GM23248 (cell line): ENCODE results near the gene TMEM120A. TPM values are rescaled to one million over a fixed set of nuclear protein-coding genes. Genes with fewer than 3 reads are reported as not detected.

Experiments
- DNase-seq: peaks from one replicate; pipeline ENCODE4 v3.0.0-alpha.2; 2015
- H2AFZ ChIP-seq: fragments of 200-600 bp; sonication (generic); 2 replicates; pipeline ENCODE4 v1.6.1; 2016; ENCODE audit warnings: antibody characterized with exemption
- H3F3A ChIP-seq: fragments of 200-600 bp; sonication (generic); 2 replicates; pipeline ENCODE4 v1.6.1; 2016; ENCODE audit warnings: mild to moderate bottlenecking, antibody characterized with exemption, mixed run types; ENCODE audit not compliant: insufficient read depth
- H3K27ac ChIP-seq: fragments of 200-600 bp; sonication (generic); 2 replicates; pipeline ENCODE4 v1.5.1; 2016; ENCODE audit warnings: mild to moderate bottlenecking
- H3K27me3 ChIP-seq: fragments of 200-600 bp; sonication (generic); replicated peaks from 2 replicates; pipeline ENCODE4 v1.6.1; 2016; ENCODE audit warnings: mild to moderate bottlenecking; ENCODE audit not compliant: insufficient read depth
- H3K36me3 ChIP-seq: fragments of 200-600 bp; sonication (generic); 2 replicates; pipeline ENCODE4 v1.6.1; 2016; ENCODE audit warnings: low read depth, mild to moderate bottlenecking
- H3K4me1 ChIP-seq: fragments of 200-600 bp; sonication (generic); 2 replicates; pipeline ENCODE4 v1.6.1; 2016; ENCODE audit warnings: mild to moderate bottlenecking; ENCODE audit not compliant: insufficient read depth
- H3K4me2 ChIP-seq: fragments of 200-600 bp; sonication (generic); one replicate; pipeline ENCODE4 v1.6.1; 2016; ENCODE audit warnings: mild to moderate bottlenecking; ENCODE audit not compliant: unreplicated experiment
- H3K4me3 ChIP-seq: fragments of 200-600 bp; sonication (generic); 2 replicates; pipeline ENCODE4 v1.5.1; 2016; ENCODE audit warnings: mild to moderate bottlenecking
- H3K79me2 ChIP-seq: fragments of 200-600 bp; sonication (generic); 2 replicates; pipeline ENCODE4 v1.6.1; 2016; ENCODE audit warnings: mild to moderate bottlenecking; ENCODE audit not compliant: insufficient read depth
- H3K9ac ChIP-seq: fragments of 200-600 bp; sonication (generic); 2 replicates; pipeline ENCODE4 v1.6.1; 2016; ENCODE audit warnings: mild to moderate bottlenecking
- H3K9me2 ChIP-seq: fragments of 200-600 bp; sonication (generic); 2 replicates; pipeline ENCODE4 v1.6.1; 2016; ENCODE audit warnings: mixed run types, mild to moderate bottlenecking, moderate library complexity; ENCODE audit not compliant: insufficient read depth
- H3K9me3 ChIP-seq: fragments of 200-600 bp; sonication (generic); one replicate; pipeline ENCODE4 v1.6.1; 2017; ENCODE audit warnings: low read depth
- H4K20me1 ChIP-seq: fragments of 200-600 bp; sonication (generic); 2 replicates; pipeline ENCODE4 v1.6.0; 2016; ENCODE audit not compliant: insufficient read depth
- EZH2 ChIP-seq: fragments of 200-600 bp; sonication (generic); IDR thresholded peaks from 2 replicates; pipeline ENCODE4 v1.6.1; 2018; ENCODE audit warnings: antibody characterized with exemption, mild to moderate bottlenecking; ENCODE audit not compliant: insufficient read depth, poor library complexity, severe bottlenecking
- EZH2phosphoT487 ChIP-seq: fragments of 200-600 bp; sonication (generic); IDR thresholded peaks from 2 replicates; pipeline ENCODE4 v1.6.1; 2018; ENCODE audit warnings: antibody characterized with exemption, moderate library complexity, mild to moderate bottlenecking, low read depth; ENCODE audit not compliant: insufficient read depth
- WGBS, 2 experiments: methylation state at CpG; one replicate each; pipeline ENCODE4 v1.1.6; 2015 to 2017; ENCODE audit warnings: low lambda C conversion rate in 2 of 2, low coverage in 1 of 2; ENCODE audit errors: missing lambda C conversion rate in 2 of 2; 5-methylcytosine and 5-hydroxymethylcytosine counted together
- in situ Hi-C: fragments of 300-500 bp; cut with MboI; formaldehyde crosslinking; loops from 2 replicates; pipeline ENCODE4 v1.15.0; 2020
- polyA plus RNA-seq: library from polyadenylated mRNA; unstranded; fragments of >200 nt; fragmentation: Nextera tagmentation; extraction: Ambion mirVana; gene quantifications from 2 replicates; pipeline ENCODE4 v1.2.1, GENCODE V29; 2016
- total RNA-seq: library from RNA; depleted of rRNA; stranded (reverse); fragments of >200 nt; shearing (Covaris generic); gene quantifications from 2 replicates; pipeline ENCODE4 v1.2.3, GENCODE V29; 2014

Gene TMEM120A
- total and polyA plus RNA-seq, 2 experiments from 2014 or later = 25.1 to 46.9 TPM

GRCh38 chr7:75957021-75957736 is 37.2 kb downstream of the TMEM120A start:
- Histone ChIP-seq H4K20me1 (no peaks in the 10 kb centered on the region), H3K4me1 (peaks cover 3% of the 10 kb centered on the region; the same call in 1 of the 2 replicates), H3K36me3 (peaks cover 9% of the 10 kb centered on the region; the same call in 1 of the 2 replicates), H3F3A (peaks cover 4% of the 10 kb centered on the region; the same call in 1 of the 2 replicates), H3K79me2 (no peaks in the 10 kb centered on the region), H3K27me3 (no peaks in the 10 kb centered on the region), H3K27ac (no peak overlapping the region), H2AFZ (no peak overlapping the region), H3K9me3 (no peaks in the 10 kb centered on the region), H3K4me2 (no peak overlapping the region), H3K9ac (no peak overlapping the region), H3K9me2 (no peaks in the 10 kb centered on the region), H3K4me3 (no peak overlapping the region)
- WGBS, 2 experiments = 93 to 95% methylated on average over 16 of the region's 16 CpGs
- no peak for DNase-seq
- no peak for TF ChIP-seq EZH2phosphoT487
- TF ChIP-seq EZH2 = no peak
- in situ Hi-C loops = no loop called here

GRCh38 chr7:75955331-75955955 is 39.0 kb downstream of the TMEM120A start:
- Histone ChIP-seq H3K9me3 (no peaks in the 10 kb centered on the region), H3K4me1 (peaks cover 9% of the 10 kb centered on the region), H3K79me2 (no peaks in the 10 kb centered on the region; the same call in 1 of the 2 replicates), H3K4me3 (no peak overlapping the region), H3K36me3 (peaks cover 9% of the 10 kb centered on the region; the same call in 1 of the 2 replicates), H3K4me2 (no peak overlapping the region), H3K27ac (no peak overlapping the region), H4K20me1 (no peaks in the 10 kb centered on the region), H3K9me2 (no peaks in the 10 kb centered on the region), H3K27me3 (no peaks in the 10 kb centered on the region), H2AFZ (no peak overlapping the region), H3F3A (no peaks in the 10 kb centered on the region), H3K9ac (no peak overlapping the region)
- TF ChIP-seq EZH2phosphoT487 (no peak), EZH2 (no peak)
- 91 to 94% methylated on average over 12 of the region's 12 CpGs for WGBS, 2 experiments
- DNase-seq = no peak
- in situ Hi-C loops = no loop called here

GRCh38 chr7:75953931-75954330 is 40.5 kb downstream of the TMEM120A start:
- H3F3A ChIP-seq = no peaks in the 10 kb centered on the region
- 89 to 91% methylated on average over 10 to 11 of the region's 11 CpGs for WGBS, 2 experiments
- peaks cover 13% of the 10 kb centered on the region for H3K79me2 ChIP-seq
- no peak overlapping the region for H3K27ac ChIP-seq
- H3K4me2 ChIP-seq = no peak overlapping the region
- no peaks in the 10 kb centered on the region for H4K20me1 ChIP-seq
- in situ Hi-C loops = no loop called here
- H3K9me3 ChIP-seq = no peaks in the 10 kb centered on the region
- peaks cover 9% of the 10 kb centered on the region; the same call in 1 of the 2 replicates for H3K36me3 ChIP-seq
- TF ChIP-seq EZH2 = no peak
- no peak for TF ChIP-seq EZH2phosphoT487
- no peak overlapping the region for H3K4me3 ChIP-seq
- no peak overlapping the region for H3K9ac ChIP-seq
- no peaks in the 10 kb centered on the region for H3K9me2 ChIP-seq
- DNase-seq = no peak
- H3K27me3 ChIP-seq = no peaks in the 10 kb centered on the region
- H3K4me1 ChIP-seq = peaks cover 9% of the 10 kb centered on the region
- no peak overlapping the region for H2AFZ ChIP-seq

- H3K4me3 ChIP-seq = no peak overlapping the region
- WGBS, 2 experiments = 87 to 93% methylated on average over 7 of the region's 7 CpGs
- in situ Hi-C loops = no loop called here
These were observed 41.0 kb downstream of the TMEM120A start for GRCh38 chr7:75953431-75953830.

More at GRCh38 chr7:75953431-75953830, 41.0 kb downstream of the TMEM120A start:
- H3K9me3 ChIP-seq = no peaks in the 10 kb centered on the region
- no peak overlapping the region for H2AFZ ChIP-seq
- no peak overlapping the region for H3K9ac ChIP-seq
- peaks cover 9% of the 10 kb centered on the region for H3K4me1 ChIP-seq
- H3K9me2 ChIP-seq = no peaks in the 10 kb centered on the region
- no peaks in the 10 kb centered on the region for H3F3A ChIP-seq
- no peak for DNase-seq
- no peaks in the 10 kb centered on the region for H4K20me1 ChIP-seq
- H3K4me2 ChIP-seq = no peak overlapping the region
- H3K27me3 ChIP-seq = no peaks in the 10 kb centered on the region
- H3K79me2 ChIP-seq = peaks cover 17% of the 10 kb centered on the region
- H3K36me3 ChIP-seq = peaks cover 9% of the 10 kb centered on the region; the same call in 1 of the 2 replicates
- no peak for TF ChIP-seq EZH2
- no peak for TF ChIP-seq EZH2phosphoT487
- H3K27ac ChIP-seq = no peak overlapping the region
